Osteocyte (in vitro differentiated cells): ENCODE data around the gene CASP8. TPM values are rescaled to one million over a fixed set of nuclear protein-coding genes. Genes with fewer than 3 reads are reported as not detected.

Experiments
- DNase-seq: peaks from one replicate; pipeline ENCODE4 v3.0.0; 2021; ENCODE audit warnings: mixed read lengths; ENCODE audit not compliant: unreplicated experiment; ENCODE audit errors: extremely low spot score
- H3K27ac Mint-ChIP-seq: one replicate; pipeline ENCODE4 v1.8.0; 2021; ENCODE audit warnings: mild to moderate bottlenecking, mixed read lengths; ENCODE audit not compliant: unreplicated experiment
- H3K27me3 Mint-ChIP-seq: one replicate; pipeline ENCODE4 v1.8.0; 2021; ENCODE audit warnings: mixed read lengths; ENCODE audit not compliant: unreplicated experiment
- H3K36me3 Mint-ChIP-seq: one replicate; pipeline ENCODE4 v1.8.0; 2021; ENCODE audit warnings: mixed read lengths; ENCODE audit not compliant: unreplicated experiment
- H3K4me1 Mint-ChIP-seq: one replicate; pipeline ENCODE4 v1.8.0; 2021; ENCODE audit warnings: mixed read lengths; ENCODE audit not compliant: unreplicated experiment
- H3K4me3 Mint-ChIP-seq: one replicate; pipeline ENCODE4 v1.8.0; 2021; ENCODE audit warnings: mild to moderate bottlenecking, moderate library complexity, mixed read lengths; ENCODE audit not compliant: unreplicated experiment
- H3K9me3 Mint-ChIP-seq: one replicate; pipeline ENCODE4 v1.8.0; 2021; ENCODE audit warnings: mixed read lengths; ENCODE audit not compliant: unreplicated experiment
- CTCF ChIP-seq: fragments of 200-600 bp; sonication (generic); IDR thresholded peaks from 2 replicates; pipeline ENCODE4 v1.5.0; 2021; ENCODE audit warnings: antibody characterized with exemption, mild to moderate bottlenecking, moderate library complexity
- long read RNA-seq: library from polyadenylated mRNA; unstranded; transcript quantifications from one replicate; pipeline ENCODE4 v2.0.0, GENCODE V29; 2021
- total RNA-seq: library from RNA; stranded (reverse); gene quantifications from 2 replicates; pipeline ENCODE4 v1.2.1, GENCODE V29; 2021

The CASP8 gene
- total RNA-seq = 11.1 and 11.4 TPM in 2 replicates
- long read RNA-seq, transcript CASP8-205 (9 exons, 2,930 nt) = major isoform, 8 of 29 reads
- long read RNA-seq, partial matches to known transcripts = 0 of 29 reads
- long read RNA-seq, other reads (novel, unspliced or antisense) = 21 of 29 reads

GRCh38 chr2:201260302-201260800 lies at the start of gene CASP8:
CASP8 (plus strand) TSS chr2:201260536; CDS start chr2:201266487, 5,951 bp downstream.
- H3K9me3 Mint-ChIP-seq = no peaks in the 10 kb centered on the region
- no peak for DNase-seq
- no peak within 1 kb of the TSS for H3K27ac Mint-ChIP-seq
- no peaks in the 10 kb centered on the region for H3K27me3 Mint-ChIP-seq
- no peak for TF ChIP-seq CTCF
- H3K4me3 Mint-ChIP-seq = peak within 1 kb of the TSS; percentile 96
- H3K36me3 Mint-ChIP-seq = no peaks in the 10 kb centered on the region
- peaks cover 41% of the 10 kb centered on the region for H3K4me1 Mint-ChIP-seq

GRCh38 chr2:201215963-201216362 lies 44.4 kb upstream of the CASP8 start:
- Mint-ChIP-seq H3K36me3 (no peaks in the 10 kb centered on the region), H3K27ac (no peak overlapping the region), H3K4me1 (no peaks in the 10 kb centered on the region), H3K4me3 (no peak overlapping the region), H3K9me3 (no peaks in the 10 kb centered on the region), H3K27me3 (peaks cover 3% of the 10 kb centered on the region)
- no peak for DNase-seq
- no peak for TF ChIP-seq CTCF

GRCh38 chr2:201216918-201217317 lies 43.4 kb upstream of the CASP8 start:
- Mint-ChIP-seq H3K27ac (no peak overlapping the region), H3K27me3 (no peaks in the 10 kb centered on the region), H3K4me3 (no peak overlapping the region), H3K4me1 (no peaks in the 10 kb centered on the region), H3K9me3 (no peaks in the 10 kb centered on the region), H3K36me3 (no peaks in the 10 kb centered on the region)
- DNase-seq = no peak
- no peak for TF ChIP-seq CTCF

- Mint-ChIP-seq H3K36me3 (no peaks in the 10 kb centered on the region), H3K4me3 (no peak overlapping the region), H3K9me3 (no peaks in the 10 kb centered on the region), H3K27ac (no peak overlapping the region), H3K27me3 (peaks cover 3% of the 10 kb centered on the region), H3K4me1 (no peaks in the 10 kb centered on the region)
- DNase-seq = no peak
- TF ChIP-seq CTCF = no peak
Observed at GRCh38 chr2:201218780-201219179, 41.6 kb upstream of the CASP8 start.

- TF ChIP-seq CTCF = no peak
- Mint-ChIP-seq H3K4me3 (no peak overlapping the region), H3K36me3 (no peaks in the 10 kb centered on the region), H3K27me3 (peaks cover 3% of the 10 kb centered on the region), H3K9me3 (no peaks in the 10 kb centered on the region), H3K4me1 (no peaks in the 10 kb centered on the region), H3K27ac (no peak overlapping the region)
- no peak for DNase-seq
Observed at GRCh38 chr2:201219328-201220096, 40.8 kb upstream of the CASP8 start.
